NCI-H2227 treated with DMSO at 0.1 percent for 48 hours (cell line): ENCODE measurements around the gene ARF6.
"Not testable (repeated sequence)": the region's sequence is repeated elsewhere in the genome, so short reads cannot be mapped to it uniquely, and the experiment has no call there.

Source experiments
- DNase-seq: peaks from one replicate; lab custom pipeline; 2025; lab: John Stamatoyannopoulos, UW

ARF6 gene

GRCh38 chr14:49892636-49893308, at the start of gene ARF6:
ARF6 (plus strand) TSS chr14:49893082; CDS start chr14:49893737, 655 bp downstream.
- DNase-seq, result peak; percentile 91

GRCh38 chr14:49849213-49849847, 43.6 kb upstream of the ARF6 start:
- DNase-seq, result no peak

GRCh38 chr14:49851813-49852212, 41.1 kb upstream of the ARF6 start:
- DNase-seq, result no peak

- peak; percentile 98 for DNase-seq
Measured at GRCh38 chr14:49852301-49853157, 40.4 kb upstream of the ARF6 start, which contains the start of gene NEMF. NEMF (minus strand) TSS chr14:49852788; CDS start chr14:49852753, 35 bp downstream.

- DNase-seq, result no peak
Measured at GRCh38 chr14:49853158-49853477, 39.8 kb upstream of the ARF6 start.

GRCh38 chr14:49853572-49854375, 39.1 kb upstream of the ARF6 start:
- peak; percentile 80 for DNase-seq

- DNase-seq, result no peak
Measured at GRCh38 chr14:49857427-49858003, 35.4 kb upstream of the ARF6 start.

GRCh38 chr14:49858383-49858782, 34.5 kb upstream of the ARF6 start:
- DNase-seq, result no peak

GRCh38 chr14:49860988-49861698, 31.7 kb upstream of the ARF6 start:
- no peak for DNase-seq

- peak; percentile 85 for DNase-seq
Measured at GRCh38 chr14:49861699-49862088, 31.2 kb upstream of the ARF6 start.

GRCh38 chr14:49862089-49862673, 30.7 kb upstream of the ARF6 start:
- peak; percentile 91 for DNase-seq

GRCh38 chr14:49863487-49864281, 29.2 kb upstream of the ARF6 start:
- DNase-seq, result no peak

GRCh38 chr14:49865431-49865859, 27.4 kb upstream of the ARF6 start:
- peak; percentile 5 for DNase-seq

- peak; percentile 96 for DNase-seq
Measured at GRCh38 chr14:49867831-49868719, 24.8 kb upstream of the ARF6 start.

GRCh38 chr14:49868720-49869114, 24.2 kb upstream of the ARF6 start:
- no peak for DNase-seq

- DNase-seq, result no peak
Measured at GRCh38 chr14:49870908-49871307, 22.0 kb upstream of the ARF6 start.

GRCh38 chr14:49873548-49873947, 19.3 kb upstream of the ARF6 start:
- DNase-seq, result not testable (repeated sequence)

GRCh38 chr14:49875640-49876198, 17.2 kb upstream of the ARF6 start:
- no peak for DNase-seq
